Measurements from ENCODE around the gene MSANTD1. TPM values are rescaled to one million over a fixed set of nuclear protein-coding genes. Genes with fewer than 3 reads are reported as not detected.

MSANTD1 gene
- total and polyA plus RNA-seq, 2 of the 8 experiments (the other 6 are each of a cell fraction or from before 2014, with no cell fraction given), result 0.23 to 0.45 TPM

GRCh38 chr4:3244747-3245146, 4.2 kb upstream of the MSANTD1 start (continued):
- TF ChIP-seq, protein P1, sequence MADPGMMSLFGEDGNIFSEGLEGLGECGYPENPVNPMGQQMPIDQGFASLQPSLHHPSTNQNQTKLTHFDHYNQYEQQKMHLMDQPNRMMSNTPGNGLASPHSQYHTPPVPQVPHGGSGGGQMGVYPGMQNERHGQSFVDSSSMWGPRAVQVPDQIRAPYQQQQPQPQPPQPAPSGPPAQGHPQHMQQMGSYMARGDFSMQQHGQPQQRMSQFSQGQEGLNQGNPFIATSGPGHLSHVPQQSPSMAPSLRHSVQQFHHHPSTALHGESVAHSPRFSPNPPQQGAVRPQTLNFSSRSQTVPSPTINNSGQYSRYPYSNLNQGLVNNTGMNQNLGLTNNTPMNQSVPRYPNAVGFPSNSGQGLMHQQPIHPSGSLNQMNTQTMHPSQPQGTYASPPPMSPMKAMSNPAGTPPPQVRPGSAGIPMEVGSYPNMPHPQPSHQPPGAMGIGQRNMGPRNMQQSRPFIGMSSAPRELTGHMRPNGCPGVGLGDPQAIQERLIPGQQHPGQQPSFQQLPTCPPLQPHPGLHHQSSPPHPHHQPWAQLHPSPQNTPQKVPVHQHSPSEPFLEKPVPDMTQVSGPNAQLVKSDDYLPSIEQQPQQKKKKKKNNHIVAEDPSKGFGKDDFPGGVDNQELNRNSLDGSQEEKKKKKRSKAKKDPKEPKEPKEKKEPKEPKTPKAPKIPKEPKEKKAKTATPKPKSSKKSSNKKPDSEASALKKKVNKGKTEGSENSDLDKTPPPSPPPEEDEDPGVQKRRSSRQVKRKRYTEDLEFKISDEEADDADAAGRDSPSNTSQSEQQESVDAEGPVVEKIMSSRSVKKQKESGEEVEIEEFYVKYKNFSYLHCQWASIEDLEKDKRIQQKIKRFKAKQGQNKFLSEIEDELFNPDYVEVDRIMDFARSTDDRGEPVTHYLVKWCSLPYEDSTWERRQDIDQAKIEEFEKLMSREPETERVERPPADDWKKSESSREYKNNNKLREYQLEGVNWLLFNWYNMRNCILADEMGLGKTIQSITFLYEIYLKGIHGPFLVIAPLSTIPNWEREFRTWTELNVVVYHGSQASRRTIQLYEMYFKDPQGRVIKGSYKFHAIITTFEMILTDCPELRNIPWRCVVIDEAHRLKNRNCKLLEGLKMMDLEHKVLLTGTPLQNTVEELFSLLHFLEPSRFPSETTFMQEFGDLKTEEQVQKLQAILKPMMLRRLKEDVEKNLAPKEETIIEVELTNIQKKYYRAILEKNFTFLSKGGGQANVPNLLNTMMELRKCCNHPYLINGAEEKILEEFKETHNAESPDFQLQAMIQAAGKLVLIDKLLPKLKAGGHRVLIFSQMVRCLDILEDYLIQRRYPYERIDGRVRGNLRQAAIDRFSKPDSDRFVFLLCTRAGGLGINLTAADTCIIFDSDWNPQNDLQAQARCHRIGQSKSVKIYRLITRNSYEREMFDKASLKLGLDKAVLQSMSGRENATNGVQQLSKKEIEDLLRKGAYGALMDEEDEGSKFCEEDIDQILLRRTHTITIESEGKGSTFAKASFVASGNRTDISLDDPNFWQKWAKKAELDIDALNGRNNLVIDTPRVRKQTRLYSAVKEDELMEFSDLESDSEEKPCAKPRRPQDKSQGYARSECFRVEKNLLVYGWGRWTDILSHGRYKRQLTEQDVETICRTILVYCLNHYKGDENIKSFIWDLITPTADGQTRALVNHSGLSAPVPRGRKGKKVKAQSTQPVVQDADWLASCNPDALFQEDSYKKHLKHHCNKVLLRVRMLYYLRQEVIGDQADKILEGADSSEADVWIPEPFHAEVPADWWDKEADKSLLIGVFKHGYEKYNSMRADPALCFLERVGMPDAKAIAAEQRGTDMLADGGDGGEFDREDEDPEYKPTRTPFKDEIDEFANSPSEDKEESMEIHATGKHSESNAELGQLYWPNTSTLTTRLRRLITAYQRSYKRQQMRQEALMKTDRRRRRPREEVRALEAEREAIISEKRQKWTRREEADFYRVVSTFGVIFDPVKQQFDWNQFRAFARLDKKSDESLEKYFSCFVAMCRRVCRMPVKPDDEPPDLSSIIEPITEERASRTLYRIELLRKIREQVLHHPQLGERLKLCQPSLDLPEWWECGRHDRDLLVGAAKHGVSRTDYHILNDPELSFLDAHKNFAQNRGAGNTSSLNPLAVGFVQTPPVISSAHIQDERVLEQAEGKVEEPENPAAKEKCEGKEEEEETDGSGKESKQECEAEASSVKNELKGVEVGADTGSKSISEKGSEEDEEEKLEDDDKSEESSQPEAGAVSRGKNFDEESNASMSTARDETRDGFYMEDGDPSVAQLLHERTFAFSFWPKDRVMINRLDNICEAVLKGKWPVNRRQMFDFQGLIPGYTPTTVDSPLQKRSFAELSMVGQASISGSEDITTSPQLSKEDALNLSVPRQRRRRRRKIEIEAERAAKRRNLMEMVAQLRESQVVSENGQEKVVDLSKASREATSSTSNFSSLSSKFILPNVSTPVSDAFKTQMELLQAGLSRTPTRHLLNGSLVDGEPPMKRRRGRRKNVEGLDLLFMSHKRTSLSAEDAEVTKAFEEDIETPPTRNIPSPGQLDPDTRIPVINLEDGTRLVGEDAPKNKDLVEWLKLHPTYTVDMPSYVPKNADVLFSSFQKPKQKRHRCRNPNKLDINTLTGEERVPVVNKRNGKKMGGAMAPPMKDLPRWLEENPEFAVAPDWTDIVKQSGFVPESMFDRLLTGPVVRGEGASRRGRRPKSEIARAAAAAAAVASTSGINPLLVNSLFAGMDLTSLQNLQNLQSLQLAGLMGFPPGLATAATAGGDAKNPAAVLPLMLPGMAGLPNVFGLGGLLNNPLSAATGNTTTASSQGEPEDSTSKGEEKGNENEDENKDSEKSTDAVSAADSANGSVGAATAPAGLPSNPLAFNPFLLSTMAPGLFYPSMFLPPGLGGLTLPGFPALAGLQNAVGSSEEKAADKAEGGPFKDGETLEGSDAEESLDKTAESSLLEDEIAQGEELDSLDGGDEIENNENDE (IDR thresholded peaks at IDR 0.05; ENCODE audit: insufficient replicate concordance, low read length), result no peak
- no peak for TF ChIP-seq FOSL1 (IDR thresholded peaks at IDR 0.05; ENCODE audit: insufficient read depth, low read depth, low read length)
- TF ChIP-seq POLR2A (IDR thresholded peaks at IDR 0.05; ENCODE audit: control extremely low read depth in 1 of 2, low read depth in 2 of 2, low read length in 2 of 2), result no peak

Measured in H1 (cell line).